ENCODE measurements around the gene CCDC136. TPM values are rescaled to one million over a fixed set of nuclear protein-coding genes. Genes with fewer than 3 reads are reported as not detected.

CCDC136 gene
- total RNA-seq, 2 experiments from 2014 or later, result 9.9 to 10.0 TPM

- POLR2A ChIA-PET, result interaction anchor here (0.6 kb wide), 1 partner anchor 422 kb away, joined by 5 read pairs; no protein-coding TSS in a partner anchor
- CTCF ChIA-PET, result interaction anchor here (3.3 to 3.5 kb wide), 2 partner anchors 11 to 15 kb away, joined by 12 to 18 read pairs; no protein-coding TSS in a partner anchor
Observed at GRCh38 chr7:128868624-128869137, 76.9 kb downstream of the CCDC136 start.

- CTCF ChIA-PET, result interaction anchor here (1.8 to 3.5 kb wide), 3 partner anchors 8 to 14 kb away, joined by 5 to 18 read pairs (median 12); no protein-coding TSS in a partner anchor
- POLR2A ChIA-PET, result no interaction called here
Observed at GRCh38 chr7:128869138-128869943, 77.6 kb downstream of the CCDC136 start.

- ChIA-PET CTCF (interaction anchor here (1.8 to 3.5 kb wide), 3 partner anchors 9 to 13 kb away, joined by 5 to 18 read pairs (median 12); no protein-coding TSS in a partner anchor), POLR2A (no interaction called here)
Observed at GRCh38 chr7:128869944-128870285, 78.1 kb downstream of the CCDC136 start.

- ChIA-PET POLR2A (interaction anchor here (0.6 kb wide), 1 partner anchor 83 kb away, joined by 3 read pairs; no protein-coding TSS in a partner anchor), CTCF (interaction anchor here (1.8 to 3.5 kb wide), 2 partner anchors 9 to 10 kb away, joined by 5 to 12 read pairs; no protein-coding TSS in a partner anchor)
Observed at GRCh38 chr7:128871050-128871449, 79.3 kb downstream of the CCDC136 start.

Other genes with a start within 250 kb of the CCDC136 start
- gene GARIN1A, start 119.7 kb upstream of the CCDC136 start, total RNA-seq, result under 1 TPM; 0.21 to 0.30 TPM
- gene CALU, start 52.6 kb upstream of the CCDC136 start, total RNA-seq, result 10 to 100 TPM; 53.0 to 53.9 TPM
- gene OPN1SW, start 16.2 kb upstream of the CCDC136 start, total RNA-seq, result not detected
- gene FLNC, start 38.4 kb downstream of the CCDC136 start, total RNA-seq, result under 1 TPM; 0.02 TPM
- 100 to 1,000 TPM; 145 to 152 TPM for gene ATP6V1F, start 70.9 kb downstream of the CCDC136 start, total RNA-seq
- gene KCP, start 118.7 kb downstream of the CCDC136 start, total RNA-seq, result under 1 TPM; 0.53 to 0.61 TPM
- 1 to 10 TPM; 5.7 to 6.7 TPM for gene IRF5, start 146.0 kb downstream of the CCDC136 start, total RNA-seq

All from activated CD8-positive, alpha-beta memory T cell treated with anti-CD3 and anti-CD28 coated beads for 36 hours (primary cell).